H9 (cell line): Measurements from ENCODE around the gene SLC35A5. TPM values are rescaled to one million over a fixed set of nuclear protein-coding genes. Genes with fewer than 3 reads are reported as not detected.

Experiments
- DNase-seq: peaks from one replicate; pipeline ENCODE4 v3.0.0-alpha.2; 2017
- H2AFZ ChIP-seq: one replicate; pipeline ENCODE4 v1.6.1; 2013; ENCODE audit warnings: mild to moderate bottlenecking, low read length, control low read depth, moderate library complexity
- H2AK5ac ChIP-seq: 2 replicates; pipeline ENCODE4 v1.6.1; 2013; ENCODE audit warnings: low read length, control low read depth, mixed read lengths; ENCODE audit not compliant: insufficient read length
- H2BK120ac ChIP-seq: one replicate; pipeline ENCODE4 v1.6.1; 2013; ENCODE audit warnings: low read depth, mild to moderate bottlenecking, low read length, control low read depth, inconsistent platforms; ENCODE audit not compliant: poor library complexity, severe bottlenecking
- H2BK12ac ChIP-seq: 2 replicates; pipeline ENCODE4 v1.6.1; 2013; ENCODE audit warnings: low read length, control low read depth, mixed read lengths, low read depth; ENCODE audit not compliant: insufficient read length
- H2BK15ac ChIP-seq: 2 replicates; pipeline ENCODE4 v1.6.1; 2013; ENCODE audit warnings: low read depth, low read length, control low read depth
- H2BK20ac ChIP-seq: one replicate; pipeline ENCODE4 v1.6.1; 2013; ENCODE audit warnings: low read depth, mild to moderate bottlenecking, low read length, control low read depth, inconsistent platforms; ENCODE audit not compliant: poor library complexity, severe bottlenecking
- H2BK5ac ChIP-seq: 2 replicates; pipeline ENCODE4 v1.6.1; 2013; ENCODE audit warnings: low read length, control low read depth, mixed read lengths; ENCODE audit not compliant: insufficient read length
- H3K14ac ChIP-seq: 2 replicates; pipeline ENCODE4 v1.6.1; 2013; ENCODE audit warnings: low read length, control low read depth; ENCODE audit not compliant: insufficient read depth
- H3K18ac ChIP-seq: 2 replicates; pipeline ENCODE4 v1.6.1; 2013; ENCODE audit warnings: low read depth, mild to moderate bottlenecking, mixed read lengths, low read length, control low read depth; ENCODE audit not compliant: insufficient read length
- H3K23ac ChIP-seq: 2 replicates; pipeline ENCODE4 v1.6.1; 2013; ENCODE audit warnings: low read length, control low read depth, mixed read lengths, low read depth; ENCODE audit not compliant: insufficient read length
- H3K23me2 ChIP-seq: 2 replicates; pipeline ENCODE4 v1.6.1; 2013; ENCODE audit warnings: low read depth, mild to moderate bottlenecking, mixed read lengths, low read length, control low read depth; ENCODE audit not compliant: insufficient read length, poor library complexity, severe bottlenecking
- H3K27ac ChIP-seq: 2 replicates; pipeline ENCODE4 v1.5.1; 2013; ENCODE audit warnings: low read length, control low read depth, mixed read lengths, low read depth; ENCODE audit not compliant: insufficient read length
- H3K27me3 ChIP-seq: 2 replicates; pipeline ENCODE4 v1.6.1; 2013; ENCODE audit warnings: low read length, control low read depth, inconsistent platforms; ENCODE audit not compliant: insufficient read depth
- H3K4ac ChIP-seq: 2 replicates; pipeline ENCODE4 v1.6.1; 2013; ENCODE audit warnings: low read depth, mild to moderate bottlenecking, control low read depth, inconsistent platforms, low read length, moderate library complexity
- H3K4me1 ChIP-seq: 2 replicates; pipeline ENCODE4 v1.6.1; 2013; ENCODE audit warnings: low read length, control low read depth, inconsistent platforms; ENCODE audit not compliant: insufficient read depth
- H3K4me2 ChIP-seq: 2 replicates; pipeline ENCODE4 v1.6.1; 2013; ENCODE audit warnings: low read length, control low read depth, mixed read lengths; ENCODE audit not compliant: insufficient read length, insufficient read depth
- H3K56ac ChIP-seq: 2 replicates; pipeline ENCODE4 v1.6.1; 2013; ENCODE audit warnings: low read depth, mild to moderate bottlenecking, mixed read lengths, low read length, control low read depth; ENCODE audit not compliant: insufficient read length
- H3K79me1 ChIP-seq: 2 replicates; pipeline ENCODE4 v1.6.1; 2013; ENCODE audit warnings: low read depth, mild to moderate bottlenecking, moderate library complexity, low read length, control low read depth, inconsistent platforms; ENCODE audit not compliant: insufficient read depth, poor library complexity, severe bottlenecking
- H3K79me2 ChIP-seq: 2 replicates; pipeline ENCODE4 v1.6.1; 2013; ENCODE audit warnings: low read length, control low read depth, inconsistent platforms; ENCODE audit not compliant: insufficient read depth
- H3K9ac ChIP-seq: 2 replicates; pipeline ENCODE4 v1.6.1; 2013; ENCODE audit warnings: low read length, control low read depth, mixed read lengths; ENCODE audit not compliant: insufficient read length; ENCODE audit errors: extremely low read depth
- H3K9me3 ChIP-seq: one replicate; pipeline ENCODE4 v1.6.1; 2013; ENCODE audit warnings: low read depth, low read length, inconsistent platforms; ENCODE audit not compliant: control insufficient read depth
- H3T11ph ChIP-seq: one replicate; pipeline ENCODE4 v1.6.1; 2013; ENCODE audit warnings: mild to moderate bottlenecking, low read length, control low read depth, inconsistent platforms
- H4K20me1 ChIP-seq: one replicate; pipeline ENCODE4 v1.6.1; 2013; ENCODE audit not compliant: control insufficient read depth, insufficient read length, insufficient read depth
- H4K5ac ChIP-seq: 2 replicates; pipeline ENCODE4 v1.6.1; 2013; ENCODE audit warnings: low read depth, mild to moderate bottlenecking, mixed read lengths, low read length, control low read depth; ENCODE audit not compliant: insufficient read length
- H4K8ac ChIP-seq: replicated peaks from 2 replicates; pipeline ENCODE4 v1.6.1; 2013; ENCODE audit warnings: low read length, control low read depth, mixed read lengths, low read depth; ENCODE audit not compliant: insufficient read length
- H4K91ac ChIP-seq: 2 replicates; pipeline ENCODE4 v1.6.1; 2013; ENCODE audit warnings: low read depth, mild to moderate bottlenecking, moderate library complexity, mixed read lengths, low read length, control low read depth; ENCODE audit not compliant: insufficient read length
- H3K27ac Mint-ChIP-seq, 3 experiments: 2 replicates in 2 of 3; 3 replicates in 1 of 3; pipeline ENCODE4 v1.8.0; 2020 to 2021; ENCODE audit warnings: mixed read lengths in 3 of 3, mild to moderate bottlenecking in 1 of 3, moderate library complexity in 1 of 3
- H3K27me3 Mint-ChIP-seq: 2 replicates; pipeline ENCODE4 v1.8.0; 2021; ENCODE audit warnings: low read depth, mild to moderate bottlenecking, moderate library complexity, mixed read lengths
- H3K36me3 Mint-ChIP-seq, 3 experiments: 2 replicates in 2 of 3; 3 replicates in 1 of 3; pipeline ENCODE4 v1.8.0; 2020 to 2021; ENCODE audit warnings: low read depth in 3 of 3, mixed read lengths in 3 of 3; ENCODE audit not compliant: insufficient read depth in 1 of 3
- H3K4me1 Mint-ChIP-seq, 2 experiments: 2 replicates each; pipeline ENCODE4 v1.8.0; 2020; ENCODE audit warnings: mixed read lengths in 2 of 2
- H3K4me3 Mint-ChIP-seq, 2 experiments: 2 replicates in 1 of 2; 3 replicates in 1 of 2; pipeline ENCODE4 v1.8.0; 2020 to 2021; ENCODE audit warnings: mild to moderate bottlenecking in 2 of 2, mixed read lengths in 2 of 2, moderate library complexity in 1 of 2
- H3K9me3 Mint-ChIP-seq, 2 experiments: 2 replicates in 1 of 2; 3 replicates in 1 of 2; pipeline ENCODE4 v1.8.0; 2020; ENCODE audit warnings: mild to moderate bottlenecking in 2 of 2, mixed read lengths in 2 of 2, moderate library complexity in 1 of 2
- CTCF ChIP-seq: fragments of 200-600 bp; sonication (generic); conservative IDR thresholded peaks from 3 replicates; pipeline ENCODE4 v1.8.0; 2021; ENCODE audit warnings: antibody characterized with exemption, mild to moderate bottlenecking
- WGBS: extraction: QIAGEN DNeasy Blood & Tissue Kit; methylation state at CpG from one replicate; pipeline ENCODE4 v1.1.7; 2013; ENCODE audit warnings: missing lambda C conversion rate, low lambda C conversion rate, mixed read lengths; ENCODE audit not compliant: insufficient read length; ENCODE audit errors: extremely low coverage; 5-methylcytosine and 5-hydroxymethylcytosine counted together
- total RNA-seq: library from RNA; stranded (reverse); gene quantifications from 2 replicates; pipeline ENCODE4 v1.2.1, GENCODE V29; 2021

The SLC35A5 gene
- total RNA-seq, 1 experiment from 2014 or later, result 40.0 TPM

GRCh38 chr3:112560307-112560706, 1.5 kb upstream of the SLC35A5 start:
- TF ChIP-seq CTCF, result no peak
- Mint-ChIP-seq H3K27ac (peak overlapping the region in 1 of 3 experiments; percentile 25; a peak in 2 of 7 replicates), H3K27me3 (no peaks in the 10 kb centered on the region), H3K4me1 (peaks cover 35% of the 10 kb centered on the region in 2 experiments), H3K36me3 (peaks cover 20 to 26% (median 22%) of the 10 kb centered on the region in 3 experiments), H3K4me3 (peak overlapping the region; percentile 90 to 98), H3K9me3 (peaks cover 0 to 6% of the 10 kb centered on the region in 2 experiments; a peak in 3 of 5 replicates)
- no peak overlapping the region for H3K23ac ChIP-seq
- no peak overlapping the region for H2BK5ac ChIP-seq
- no peak overlapping the region for H3K18ac ChIP-seq
- H2BK15ac ChIP-seq, result no peak overlapping the region
- peaks cover 3% of the 10 kb centered on the region for H3K79me1 ChIP-seq
- no peak overlapping the region for H3K4ac ChIP-seq
- no peak overlapping the region for H4K5ac ChIP-seq
- H3K27ac ChIP-seq, result no peak overlapping the region
- H3K9me3 ChIP-seq, result no peaks in the 10 kb centered on the region
- H4K91ac ChIP-seq, result no peak overlapping the region
- peaks cover 5% of the 10 kb centered on the region for H3K23me2 ChIP-seq
- peak overlapping the region; percentile 74 for H3K4me2 ChIP-seq
- H4K20me1 ChIP-seq, result no peaks in the 10 kb centered on the region
- no peak overlapping the region for H2BK12ac ChIP-seq
- DNase-seq, result no peak
- H2AK5ac ChIP-seq, result no peak overlapping the region
- no peaks in the 10 kb centered on the region for H3K27me3 ChIP-seq
- no peak overlapping the region for H3K9ac ChIP-seq
- no peak overlapping the region for H3K56ac ChIP-seq
- H4K8ac ChIP-seq, result no peak overlapping the region
- no peak overlapping the region for H3K14ac ChIP-seq
- H3K4me1 ChIP-seq, result no peaks in the 10 kb centered on the region
- peaks cover 4% of the 10 kb centered on the region; the same call in 1 of the 2 replicates for H3K79me2 ChIP-seq
- WGBS, result no CpG with 5 or more reads among the region's 2 CpGs
- H3T11ph ChIP-seq, result no peak overlapping the region
- no peak overlapping the region for H2BK120ac ChIP-seq
- no peak overlapping the region for H2BK20ac ChIP-seq
- no peak overlapping the region for H2AFZ ChIP-seq
